SU-DHL-6 (cell line): ENCODE results near the gene FOXD4L6.
"Not testable (repeated sequence)": the region's sequence is repeated elsewhere in the genome, so short reads cannot be mapped to it uniquely, and the experiment has no call there.

Experiments
- CTCF ChIP-seq: fragments of 200-600 bp; sonication (generic); IDR thresholded peaks from one replicate; pipeline ENCODE4 v1.5.1; 2017; ENCODE audit warnings: antibody characterized with exemption, mild to moderate bottlenecking, low read length, moderate library complexity; ENCODE audit not compliant: insufficient read depth, poor library complexity, severe bottlenecking
- EZH2phosphoT487 ChIP-seq: fragments of 200-600 bp; sonication (generic), shearing (Covaris generic); conservative IDR thresholded peaks from 2 replicates; pipeline ENCODE4 v1.6.1; 2018; ENCODE audit warnings: mild to moderate bottlenecking, antibody characterized with exemption, low read length, moderate library complexity, mixed read lengths

GRCh38 chr9:41113348-41113747 is 15.1 kb downstream of the FOXD4L6 start:
- not testable (repeated sequence) for TF ChIP-seq CTCF, EZH2phosphoT487
